ENCODE results near the gene PCSK2. TPM values are rescaled to one million over a fixed set of nuclear protein-coding genes. Genes with fewer than 3 reads are reported as not detected.

Gene PCSK2
- total RNA-seq, 1 donor from 2014 or later = 46.4 TPM

GRCh38 chr20:17518339-17519052, 291.7 kb downstream of the PCSK2 start:
- TF ChIP-seq CTCF (conservative IDR thresholded peaks at IDR 0.05) = no peak
- no peaks in the 10 kb centered on the region for H3K4me1 Mint-ChIP-seq (ENCODE audit: unreplicated experiment)
- H3K4me3 Mint-ChIP-seq = no peak overlapping the region
- no peaks in the 10 kb centered on the region for H3K27me3 Mint-ChIP-seq
- DNase-seq (ENCODE audit: extremely low spot score, unreplicated experiment) = no peak
- no peaks in the 10 kb centered on the region for H3K9me3 Mint-ChIP-seq
- H3K27ac Mint-ChIP-seq = no peak overlapping the region
- H3K36me3 Mint-ChIP-seq = no peaks in the 10 kb centered on the region

GRCh38 chr20:17519606-17520285, 292.9 kb downstream of the PCSK2 start:
- Mint-ChIP-seq H3K27me3 (no peaks in the 10 kb centered on the region), H3K27ac (no peak overlapping the region), H3K4me3 (no peak overlapping the region), H3K4me1 (ENCODE audit: unreplicated experiment) (no peaks in the 10 kb centered on the region), H3K9me3 (no peaks in the 10 kb centered on the region), H3K36me3 (no peaks in the 10 kb centered on the region)
- no peak for DNase-seq (ENCODE audit: extremely low spot score, unreplicated experiment)
- no peak for TF ChIP-seq CTCF (conservative IDR thresholded peaks at IDR 0.05)

- Mint-ChIP-seq H3K4me3 (no peak overlapping the region), H3K27me3 (peaks cover 4% of the 10 kb centered on the region), H3K4me1 (ENCODE audit: unreplicated experiment) (no peaks in the 10 kb centered on the region), H3K27ac (no peak overlapping the region), H3K36me3 (no peaks in the 10 kb centered on the region), H3K9me3 (no peaks in the 10 kb centered on the region)
- DNase-seq (ENCODE audit: extremely low spot score, unreplicated experiment) = no peak
- TF ChIP-seq CTCF (conservative IDR thresholded peaks at IDR 0.05) = no peak
Measured at GRCh38 chr20:17520583-17520982, 293.7 kb downstream of the PCSK2 start.

GRCh38 chr20:17522528-17522927, 295.7 kb downstream of the PCSK2 start:
- TF ChIP-seq CTCF (conservative IDR thresholded peaks at IDR 0.05) = no peak
- peaks cover 5% of the 10 kb centered on the region for H3K27me3 Mint-ChIP-seq

GRCh38 chr20:17523326-17523725, 296.5 kb downstream of the PCSK2 start:
- no peak overlapping the region for H3K4me3 Mint-ChIP-seq
- no peaks in the 10 kb centered on the region for H3K36me3 Mint-ChIP-seq
- no peaks in the 10 kb centered on the region for H3K4me1 Mint-ChIP-seq (ENCODE audit: unreplicated experiment)
- H3K27ac Mint-ChIP-seq = no peak overlapping the region
- no peak for TF ChIP-seq CTCF (conservative IDR thresholded peaks at IDR 0.05)
- DNase-seq (ENCODE audit: extremely low spot score, unreplicated experiment) = no peak
- H3K9me3 Mint-ChIP-seq = no peaks in the 10 kb centered on the region
- peaks cover 5% of the 10 kb centered on the region for H3K27me3 Mint-ChIP-seq

More at GRCh38 chr20:17522528-17522927, 295.7 kb downstream of the PCSK2 start:
- H3K4me1 Mint-ChIP-seq (ENCODE audit: unreplicated experiment) = no peaks in the 10 kb centered on the region
- no peak overlapping the region for H3K27ac Mint-ChIP-seq
- H3K36me3 Mint-ChIP-seq = no peaks in the 10 kb centered on the region
- no peak for DNase-seq (ENCODE audit: extremely low spot score, unreplicated experiment)
- H3K4me3 Mint-ChIP-seq = no peak overlapping the region
- H3K9me3 Mint-ChIP-seq = no peaks in the 10 kb centered on the region
